Measurements from ENCODE around the gene MEIOB. TPM values are rescaled to one million over a fixed set of nuclear protein-coding genes. Genes with fewer than 3 reads are reported as not detected.
A peak's percentile ranks its signal among the peaks of the same experiment; 100 is the strongest.

MEIOB gene
- polyA plus RNA-seq, 2 of the 4 experiments (the other 2 are of a cell fraction) = 2.9 to 9.1 TPM

- FAIRE-seq = no peak
- Histone ChIP-seq H3K4me3 (no peak overlapping the region), H3K4me1 (no peaks in the 10 kb centered on the region), H3K27ac (no peak overlapping the region), H3K9me3 (no peaks in the 10 kb centered on the region), H3K4me2 (no peak overlapping the region)
- DNase-seq (ENCODE audit: low read depth in 1 of 2, low spot score in 1 of 2) = no peak
- ATAC-seq = 0 out of 6 replicates have a peak, but pooled peaks of 1 of the 2 experiments have one; percentile 11
- POLR2A ChIA-PET = no interaction called here
- TF ChIP-seq RCOR1 (IDR thresholded peaks at IDR 0.05; ENCODE audit: low read depth, low read length) (no peak), EHMT2 (IDR thresholded peaks at IDR 0.05; ENCODE audit: low read depth) (no peak), ESRRA (IDR thresholded peaks at IDR 0.05; ENCODE audit: borderline replicate concordance, low read length) (no peak), SMC3 (IDR thresholded peaks at IDR 0.05) (no peak), ZSCAN20 (CRISPR knock-in tag; IDR thresholded peaks at IDR 0.05) (no peak), RAD21 (conservative IDR thresholded peaks at IDR 0.05 in 1 of 2, IDR thresholded peaks at IDR 0.05 in 1 of 2) (no peak), JUN (IDR thresholded peaks at IDR 0.05) (no peak), ZNF302 (CRISPR knock-in tag; IDR thresholded peaks at IDR 0.05) (no peak), MAX (IDR thresholded peaks at IDR 0.05) (no peak), NPAS2 (CRISPR knock-in tag; IDR thresholded peaks at IDR 0.05; ENCODE audit: borderline replicate concordance) (no peak), FOXS1 (CRISPR knock-in tag; IDR thresholded peaks at IDR 0.05) (no peak), REST (IDR thresholded peaks at IDR 0.05) (no peak), TFCP2L1 (CRISPR knock-in tag; IDR thresholded peaks at IDR 0.05) (no peak), NFE2L2 (conservative IDR thresholded peaks at IDR 0.05; ENCODE audit: low read length) (no peak), CHD4 (IDR thresholded peaks at IDR 0.05; ENCODE audit: borderline replicate concordance) (no peak)
- 76% methylated on average over 20 of the region's 22 CpGs for WGBS (ENCODE audit: missing lambda C conversion rate)
- CTCF ChIA-PET = interaction anchor here (0.7 to 1.2 kb wide), 4 partner anchors 9 to 72 kb away, joined by 3 to 5 read pairs (median 4); no protein-coding TSS in a partner anchor
These were observed 32.2 kb upstream of the MEIOB start for GRCh38 chr16:1903845-1904840.

GRCh38 chr16:1903220-1903574 is 31.2 kb upstream of the MEIOB start:
- 76% methylated on average over 12 of the region's 13 CpGs for WGBS (ENCODE audit: missing lambda C conversion rate)
- TF ChIP-seq USF2 (IDR thresholded peaks at IDR 0.05) (no peak), CHD4 (IDR thresholded peaks at IDR 0.05; ENCODE audit: borderline replicate concordance) (no peak), RCOR1 (IDR thresholded peaks at IDR 0.05; ENCODE audit: low read depth, low read length) (no peak), SMC3 (IDR thresholded peaks at IDR 0.05) (no peak), CEBPB (IDR thresholded peaks at IDR 0.05) (no peak), RFX5 (IDR thresholded peaks at IDR 0.05) (no peak), POLR2AphosphoS2 (conservative IDR thresholded peaks at IDR 0.05; ENCODE audit: low read length) (no peak)
- Histone ChIP-seq H3K4me2 (no peak overlapping the region), H3K4me3 (no peak overlapping the region), H3K27ac (no peak overlapping the region), H3K9me3 (no peaks in the 10 kb centered on the region), H3K4me1 (no peaks in the 10 kb centered on the region)
- ChIA-PET POLR2A (no interaction called here), CTCF (interaction anchor here (0.7 kb wide), 1 partner anchor 71 kb away, joined by 3 read pairs; no protein-coding TSS in a partner anchor)
- FAIRE-seq (no peak), ATAC-seq (no peak), DNase-seq (ENCODE audit: low read depth in 1 of 2, low spot score in 1 of 2) (no peak)
